PFSK-1 (cell line): ENCODE measurements around the gene HES4.

Source experiments
- FOXP2 ChIP-seq: optimal IDR thresholded peaks from 2 replicates; pipeline ENCODE3; 2011; ENCODE audit warnings: borderline replicate concordance, control low read depth, inconsistent platforms; ENCODE audit not compliant: insufficient read depth; ENCODE audit errors: extremely low read length, extremely low read depth
- POLR2AphosphoS5 ChIP-seq: IDR thresholded peaks from 2 replicates; pipeline ENCODE4 v1.6.1; 2012; ENCODE audit warnings: low read depth, mild to moderate bottlenecking, control low read depth, low read length, moderate library complexity
- SIN3A ChIP-seq: IDR thresholded peaks from 2 replicates; pipeline ENCODE4 v1.6.1; 2012; ENCODE audit warnings: mild to moderate bottlenecking, low read length, moderate library complexity, borderline replicate concordance; ENCODE audit not compliant: insufficient read depth
- TAF1 ChIP-seq: IDR thresholded peaks from 2 replicates; pipeline ENCODE4 v1.6.1; 2012; ENCODE audit warnings: low read length, control low read depth, borderline replicate concordance; ENCODE audit not compliant: insufficient read depth
- TF ChIP-seq, protein P1 (sequence below), 2 experiments: IDR thresholded peaks; 2 replicates each; pipeline versions ENCODE4 v1.6.1 to v1.8.0; 2011 to 2012; ENCODE audit warnings: low read depth in 2 of 2, low read length in 2 of 2, control low read depth in 1 of 2, inconsistent platforms in 1 of 2, mild to moderate bottlenecking in 1 of 2, moderate library complexity in 1 of 2; ENCODE audit not compliant: insufficient read depth in 1 of 2

DNA sequence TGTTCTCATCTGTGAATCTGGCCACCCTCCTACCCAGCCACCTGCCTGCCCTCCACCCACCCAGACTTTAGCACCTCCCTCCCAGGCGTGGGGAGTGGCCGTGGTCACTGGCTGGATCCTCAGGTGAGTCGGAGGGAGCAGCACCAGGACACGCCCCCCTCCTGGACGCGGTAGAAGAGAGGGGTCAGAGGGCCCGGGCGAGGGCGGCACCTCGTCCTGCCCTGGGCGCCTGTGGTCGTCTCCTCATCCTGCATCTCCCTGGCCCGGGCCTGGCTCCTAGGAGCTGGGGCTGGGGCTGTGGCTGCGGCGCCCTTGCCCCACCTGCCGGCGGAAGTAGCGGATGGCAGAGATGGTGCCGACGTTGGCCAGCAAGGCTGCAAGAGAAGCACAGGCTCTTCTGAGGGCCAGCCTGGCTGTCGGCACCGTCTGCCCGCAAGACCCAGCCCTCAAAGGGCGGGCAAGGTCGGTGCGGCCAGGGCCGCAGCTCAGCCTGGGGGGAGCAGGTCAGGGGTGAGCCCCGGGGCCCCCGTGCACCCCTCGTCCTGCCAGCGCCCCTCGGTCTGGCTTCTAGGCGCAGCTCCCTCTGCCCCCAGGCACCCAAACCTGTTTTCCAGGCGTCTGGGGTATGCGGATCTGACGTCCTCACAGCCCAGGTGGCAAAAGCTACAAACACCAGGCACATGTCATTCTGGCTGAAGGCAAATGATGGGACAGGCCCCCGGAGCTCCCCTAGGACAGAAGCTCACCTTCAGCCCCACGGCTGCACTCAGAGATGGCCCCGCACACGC is 23.8 kb downstream of the HES4 start:
- TF ChIP-seq POLR2AphosphoS5 (no peak), SIN3A (no peak), TAF1 (no peak), FOXP2 (no peak)
- TF ChIP-seq, protein P1, sequence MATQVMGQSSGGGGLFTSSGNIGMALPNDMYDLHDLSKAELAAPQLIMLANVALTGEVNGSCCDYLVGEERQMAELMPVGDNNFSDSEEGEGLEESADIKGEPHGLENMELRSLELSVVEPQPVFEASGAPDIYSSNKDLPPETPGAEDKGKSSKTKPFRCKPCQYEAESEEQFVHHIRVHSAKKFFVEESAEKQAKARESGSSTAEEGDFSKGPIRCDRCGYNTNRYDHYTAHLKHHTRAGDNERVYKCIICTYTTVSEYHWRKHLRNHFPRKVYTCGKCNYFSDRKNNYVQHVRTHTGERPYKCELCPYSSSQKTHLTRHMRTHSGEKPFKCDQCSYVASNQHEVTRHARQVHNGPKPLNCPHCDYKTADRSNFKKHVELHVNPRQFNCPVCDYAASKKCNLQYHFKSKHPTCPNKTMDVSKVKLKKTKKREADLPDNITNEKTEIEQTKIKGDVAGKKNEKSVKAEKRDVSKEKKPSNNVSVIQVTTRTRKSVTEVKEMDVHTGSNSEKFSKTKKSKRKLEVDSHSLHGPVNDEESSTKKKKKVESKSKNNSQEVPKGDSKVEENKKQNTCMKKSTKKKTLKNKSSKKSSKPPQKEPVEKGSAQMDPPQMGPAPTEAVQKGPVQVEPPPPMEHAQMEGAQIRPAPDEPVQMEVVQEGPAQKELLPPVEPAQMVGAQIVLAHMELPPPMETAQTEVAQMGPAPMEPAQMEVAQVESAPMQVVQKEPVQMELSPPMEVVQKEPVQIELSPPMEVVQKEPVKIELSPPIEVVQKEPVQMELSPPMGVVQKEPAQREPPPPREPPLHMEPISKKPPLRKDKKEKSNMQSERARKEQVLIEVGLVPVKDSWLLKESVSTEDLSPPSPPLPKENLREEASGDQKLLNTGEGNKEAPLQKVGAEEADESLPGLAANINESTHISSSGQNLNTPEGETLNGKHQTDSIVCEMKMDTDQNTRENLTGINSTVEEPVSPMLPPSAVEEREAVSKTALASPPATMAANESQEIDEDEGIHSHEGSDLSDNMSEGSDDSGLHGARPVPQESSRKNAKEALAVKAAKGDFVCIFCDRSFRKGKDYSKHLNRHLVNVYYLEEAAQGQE (IDR thresholded peaks at IDR 0.05; ENCODE audit: insufficient read depth in 1 of 2, low read depth in 2 of 2, low read length in 2 of 2), result no peak
